HG02981 (cell line): Measurements from ENCODE around the gene ERMP1.
"Not testable (repeated sequence)": the region's sequence is repeated elsewhere in the genome, so short reads cannot be mapped to it uniquely, and the experiment has no call there.

Source experiments
- ATAC-seq: cut with Tn5 transposase; IDR thresholded peaks from one replicate; pipeline ENCODE4 v1.9.1; 2021; ENCODE audit warnings: mild to moderate bottlenecking, moderate library complexity; ENCODE audit not compliant: unreplicated experiment

The ERMP1 gene

DNA sequence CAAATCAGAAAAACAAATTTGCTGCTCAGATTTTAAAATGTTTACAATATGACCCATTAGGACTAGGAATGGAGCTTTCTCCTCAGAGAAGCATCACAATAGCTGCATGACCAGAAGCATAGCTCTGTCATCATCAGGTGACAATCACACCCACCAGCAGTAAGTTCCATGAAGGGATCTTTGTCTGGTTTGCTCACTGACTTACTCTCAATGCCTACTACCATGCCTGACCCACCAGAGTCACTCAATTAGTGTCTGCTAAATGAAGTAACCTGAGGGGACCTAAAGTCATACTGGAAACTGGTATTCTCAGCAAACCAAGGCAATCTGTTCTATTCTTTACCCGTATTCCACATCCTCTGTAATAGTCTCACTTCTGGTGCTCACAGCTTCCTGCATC is 7.7 kb downstream of the ERMP1 start:
- ATAC-seq, result no peak

DNA sequence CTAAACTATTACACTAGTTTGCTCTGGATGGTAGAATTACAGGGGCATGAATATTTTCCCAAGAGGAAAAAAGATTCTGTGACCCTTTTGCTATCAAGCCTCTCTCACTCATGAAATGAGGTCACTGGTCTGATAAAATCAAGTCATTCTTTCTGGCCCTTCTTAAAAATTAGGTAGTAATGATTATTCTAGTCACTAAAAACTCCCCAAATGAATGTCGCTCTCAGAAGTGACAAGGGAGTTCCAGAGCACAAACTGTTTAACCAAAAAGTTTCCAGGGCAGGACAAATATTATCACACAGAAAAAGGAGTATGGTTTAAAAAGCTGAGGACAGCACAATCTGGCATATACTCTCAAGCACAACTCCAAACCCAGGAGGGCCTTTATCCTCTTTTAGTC is 12.5 kb downstream of the ERMP1 start:
- ATAC-seq, result no peak

DNA sequence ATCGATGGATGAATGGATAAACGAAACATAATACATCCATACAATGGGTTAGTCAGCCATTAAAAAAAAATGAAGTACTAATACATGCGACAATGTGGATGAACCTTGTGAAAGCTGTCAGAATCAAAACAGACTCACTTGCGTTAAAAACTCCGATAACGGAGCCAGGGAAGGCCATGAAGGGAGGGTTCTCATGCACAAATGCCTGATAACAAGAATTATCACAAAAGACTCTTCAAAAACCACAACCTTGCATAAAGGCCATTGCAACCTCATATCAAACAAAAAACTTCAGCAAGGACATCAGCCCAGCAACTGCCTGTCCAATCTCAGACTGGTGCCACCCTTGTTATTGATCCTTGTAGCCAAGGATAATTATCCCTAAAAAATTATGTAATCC is 13.7 kb downstream of the ERMP1 start:
- no peak for ATAC-seq

DNA sequence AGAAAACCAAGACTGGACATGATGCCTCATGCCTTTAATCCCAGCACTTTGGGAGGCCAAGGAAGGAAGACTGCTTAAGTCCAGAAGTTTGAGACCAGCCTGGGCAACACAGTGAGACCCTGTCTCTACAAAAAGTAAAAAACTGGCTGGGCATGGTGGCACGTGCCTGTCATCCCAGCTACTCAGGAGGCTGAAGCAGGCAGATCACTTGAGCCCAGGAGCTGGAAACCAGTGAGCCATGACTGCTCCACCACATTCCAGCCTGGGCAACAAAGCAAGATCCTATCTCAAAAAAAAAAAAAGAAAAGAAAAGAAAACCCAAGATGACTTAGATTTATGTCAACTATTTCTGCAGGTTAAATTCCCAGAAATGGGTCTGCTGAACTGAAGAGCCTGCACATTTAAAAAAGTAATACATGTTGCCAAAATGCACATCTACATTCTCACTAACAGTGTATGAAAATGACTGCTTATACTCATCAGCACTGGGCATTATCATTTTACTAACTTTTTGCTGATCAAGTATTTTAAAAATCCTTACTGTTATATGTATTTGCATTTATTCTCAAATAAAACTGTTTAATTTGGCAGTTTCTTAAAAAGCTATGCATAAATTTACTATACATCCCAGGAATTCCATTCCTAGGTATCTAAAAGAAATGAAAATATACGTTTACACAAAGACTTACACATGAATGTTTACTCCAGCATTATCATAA is 14.3 kb downstream of the ERMP1 start:
- ATAC-seq, result no peak

DNA sequence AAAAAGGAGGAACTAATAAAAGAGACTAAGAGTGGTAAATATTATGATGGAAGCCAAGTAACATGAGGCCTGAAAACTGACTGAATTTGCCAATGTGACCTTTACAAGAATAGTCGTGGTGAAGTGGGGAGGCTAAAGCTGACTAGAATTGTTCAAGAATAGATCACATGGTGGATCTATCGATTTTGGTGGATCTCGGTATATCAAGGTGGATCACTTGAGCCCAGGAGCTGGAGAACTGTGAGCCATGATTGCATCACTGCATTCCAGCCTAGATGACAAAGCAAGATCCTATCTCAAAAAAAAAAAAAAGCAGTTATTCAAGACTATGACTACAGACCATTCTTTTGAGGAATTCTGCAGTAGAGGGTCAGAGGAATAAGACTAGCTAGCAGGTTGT is 15.1 kb downstream of the ERMP1 start:
- ATAC-seq, result no peak

DNA sequence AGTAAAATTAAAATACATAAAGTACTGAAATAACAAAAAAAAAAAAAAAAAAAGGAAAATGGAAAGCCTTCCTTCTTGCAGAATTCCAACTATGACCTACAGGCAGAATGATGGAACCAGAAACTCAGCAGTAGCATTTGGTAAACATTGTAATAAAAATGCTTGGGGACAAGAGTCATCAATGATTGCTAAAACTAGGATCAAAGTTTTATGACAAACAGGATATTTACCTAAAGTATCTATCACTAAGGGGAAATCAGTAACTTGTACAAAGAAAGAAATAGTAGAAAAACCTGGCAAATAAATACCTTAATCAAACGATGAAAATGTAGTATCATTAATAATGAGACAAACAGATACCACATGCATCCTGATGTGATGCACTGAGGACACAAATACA is 17.5 kb downstream of the ERMP1 start:
- no peak for ATAC-seq

DNA sequence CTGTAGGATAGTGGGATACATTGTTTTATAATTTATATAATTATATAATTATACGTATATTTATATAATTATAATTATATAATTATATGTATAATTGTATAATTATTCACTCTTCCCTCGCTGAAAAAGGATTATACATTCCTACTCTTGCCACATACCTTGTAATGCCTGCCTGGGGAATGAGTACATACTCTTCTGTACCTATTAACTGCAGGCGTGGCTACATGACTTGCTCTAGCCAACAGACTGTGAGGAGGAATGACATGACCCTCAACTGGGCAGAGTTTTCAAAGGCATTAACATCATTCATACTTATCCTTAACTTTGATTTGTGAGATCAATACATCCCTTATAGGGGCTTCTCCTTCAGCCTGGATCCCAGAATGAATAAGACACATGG is 19.1 kb downstream of the ERMP1 start:
- ATAC-seq, result no peak

DNA sequence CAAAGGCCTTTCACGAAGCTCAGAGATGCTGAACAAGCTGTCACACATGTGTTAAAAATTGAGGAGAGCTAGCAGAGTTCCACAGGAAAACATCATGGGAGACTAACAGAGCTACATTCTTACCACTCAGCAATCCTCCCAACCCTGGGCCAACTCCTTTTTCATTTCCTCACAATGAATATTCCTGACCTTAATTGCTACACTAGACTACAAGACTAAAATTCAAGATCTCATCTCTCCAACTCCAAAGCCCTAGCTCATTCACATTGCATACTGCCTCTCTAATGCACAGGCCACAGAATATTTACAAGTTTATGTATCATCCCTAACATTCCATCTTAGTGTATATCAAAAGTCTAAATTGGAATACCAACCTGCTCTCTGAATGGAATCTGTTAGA is 21.2 kb downstream of the ERMP1 start:
- no peak for ATAC-seq

DNA sequence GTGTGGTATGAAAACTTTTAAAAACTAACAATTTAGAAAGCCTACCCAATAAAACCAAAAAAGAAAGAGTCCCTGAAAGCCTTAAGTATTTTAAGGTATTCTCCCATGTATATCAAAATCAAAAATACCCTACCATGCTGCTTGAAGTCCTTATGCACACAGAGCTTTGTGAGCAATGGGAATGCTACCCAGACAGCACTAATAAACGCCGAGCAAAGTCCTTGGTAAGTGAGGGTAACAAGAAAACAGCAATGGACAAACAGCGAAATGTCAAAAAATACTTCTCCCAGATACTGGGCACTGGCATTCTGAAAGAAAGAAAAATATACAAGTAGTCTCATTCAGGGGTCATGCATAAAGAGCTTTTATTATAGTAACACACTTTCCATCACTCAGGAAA is 27.4 kb downstream of the ERMP1 start:
- ATAC-seq, result no peak

DNA sequence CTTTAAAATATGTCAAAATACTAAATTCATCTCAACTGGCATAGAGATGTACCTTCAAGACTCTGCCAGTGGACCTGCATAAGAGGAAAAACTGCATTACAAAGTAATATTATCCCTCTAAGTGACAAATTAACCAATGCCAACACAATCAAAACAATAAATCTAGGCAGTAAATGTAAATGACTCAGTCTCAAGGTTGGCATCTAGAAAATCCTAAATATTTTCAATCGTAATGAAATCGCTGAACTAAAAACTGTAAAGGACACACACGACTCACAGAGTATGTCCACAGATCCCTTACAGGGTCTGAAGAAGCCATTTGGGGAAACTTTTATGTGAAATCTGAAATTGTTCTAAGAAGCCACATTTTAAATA is 31.2 kb downstream of the ERMP1 start:
- ATAC-seq, result no peak

DNA sequence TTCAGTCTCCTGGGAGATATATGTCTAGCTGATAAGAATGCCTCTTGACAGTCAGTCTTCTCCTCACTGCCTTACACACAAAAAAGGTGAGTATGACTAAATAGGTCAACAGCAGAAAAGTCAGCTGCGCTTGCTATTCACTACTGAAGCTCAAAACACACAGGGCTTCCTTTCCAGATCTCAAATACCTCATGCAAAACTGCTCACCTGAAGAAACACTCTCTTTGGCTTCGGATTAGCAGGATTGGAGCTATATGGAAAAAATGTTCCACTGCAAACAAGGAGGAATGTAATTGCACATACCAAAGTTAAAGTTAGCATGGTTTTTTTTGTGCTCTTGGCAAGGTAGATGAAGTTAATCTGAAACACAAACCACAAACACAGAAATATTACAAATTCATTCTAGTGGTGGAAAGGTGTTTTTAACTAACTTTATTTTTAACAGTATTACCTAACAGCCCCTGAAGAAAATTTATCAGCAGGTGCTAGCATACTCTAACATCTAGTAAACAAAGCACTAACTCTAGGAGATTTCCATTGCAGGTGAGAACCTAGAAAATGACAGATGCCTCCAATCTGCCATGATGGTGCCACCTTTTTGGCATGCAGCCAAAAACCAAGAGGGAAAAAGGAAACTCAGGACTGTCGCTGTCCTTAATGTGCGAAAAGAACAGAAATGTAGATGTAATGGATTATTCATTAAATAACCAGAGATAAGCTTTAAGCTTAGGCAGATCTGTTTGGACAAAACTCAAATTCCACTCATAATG is 31.8 kb downstream of the ERMP1 start:
- ATAC-seq, result no peak

DNA sequence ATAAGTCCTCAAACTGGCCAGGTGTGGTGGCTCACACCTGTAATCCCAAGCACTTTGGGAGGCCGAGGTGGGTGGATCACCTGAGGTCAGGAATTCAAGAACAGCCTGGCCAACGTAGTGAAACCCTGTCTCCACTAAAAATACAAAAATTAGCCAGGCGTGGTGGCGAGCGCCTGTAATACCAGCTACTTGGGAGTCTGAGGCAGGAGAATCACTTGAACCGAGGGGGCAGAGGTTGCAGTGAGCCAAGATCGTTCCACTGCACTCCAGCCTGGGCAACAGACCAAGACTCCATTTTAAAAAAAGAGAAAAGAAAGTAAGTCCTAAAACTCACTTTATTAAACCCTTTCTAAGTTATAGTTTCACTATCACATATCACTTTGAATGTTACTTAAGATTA is 32.5 kb downstream of the ERMP1 start:
- not testable (repeated sequence) for ATAC-seq

DNA sequence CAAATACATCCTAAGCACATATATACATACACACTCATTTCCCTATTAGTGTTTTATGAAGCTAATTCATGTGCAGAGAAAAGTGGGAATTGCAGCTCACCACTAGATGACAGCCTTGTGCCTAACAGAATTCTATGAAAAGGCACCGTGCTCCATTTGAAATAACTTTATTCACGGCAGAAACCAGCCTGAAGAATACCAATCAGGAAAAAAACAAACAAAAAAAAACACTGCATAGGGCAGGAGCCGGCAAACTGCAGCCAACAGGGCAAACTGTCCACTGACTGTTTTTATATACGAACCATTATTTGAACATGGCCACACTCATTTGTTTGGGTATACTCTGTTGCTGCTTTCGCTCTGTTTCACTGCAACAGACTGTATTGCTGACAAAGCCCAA is 33.6 kb downstream of the ERMP1 start:
- ATAC-seq, result no peak

DNA sequence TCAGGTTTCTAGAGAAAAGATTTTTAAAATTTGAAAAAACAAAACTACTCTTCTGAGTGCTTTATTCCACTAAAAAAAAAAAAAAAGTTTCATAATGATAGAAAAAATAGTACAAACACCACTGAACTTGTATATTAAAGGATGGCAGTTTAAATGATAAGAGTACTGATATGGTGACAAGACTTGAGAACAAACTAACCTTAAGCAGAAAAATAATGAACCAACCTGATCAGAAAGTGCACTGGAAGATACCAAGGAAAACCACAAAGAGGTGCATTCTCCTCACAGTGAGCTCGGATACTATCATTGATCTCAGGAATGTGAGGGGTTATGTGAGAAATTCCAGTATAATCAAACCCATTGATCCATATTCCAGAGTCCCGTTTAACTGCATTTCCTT is 34.3 kb downstream of the ERMP1 start:
- no peak for ATAC-seq

DNA sequence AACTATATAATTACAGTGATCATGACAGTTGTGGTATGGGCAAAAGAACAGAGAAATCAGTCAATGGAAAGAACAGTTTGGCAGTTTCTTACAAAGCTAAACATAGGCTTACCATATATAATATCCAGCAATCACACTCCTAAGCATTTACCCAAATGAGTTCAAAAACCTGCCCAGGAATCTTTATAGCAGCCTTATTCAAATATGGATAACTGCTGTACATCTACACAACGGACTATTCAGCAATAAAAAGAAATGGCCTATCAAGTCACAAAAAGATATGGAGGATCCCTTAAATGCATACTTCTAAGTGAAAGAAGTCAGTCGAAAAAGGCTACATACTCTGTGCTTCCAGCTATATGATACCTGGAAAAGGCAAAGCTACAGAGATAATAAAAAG is 36.6 kb downstream of the ERMP1 start:
- ATAC-seq, result no peak

DNA sequence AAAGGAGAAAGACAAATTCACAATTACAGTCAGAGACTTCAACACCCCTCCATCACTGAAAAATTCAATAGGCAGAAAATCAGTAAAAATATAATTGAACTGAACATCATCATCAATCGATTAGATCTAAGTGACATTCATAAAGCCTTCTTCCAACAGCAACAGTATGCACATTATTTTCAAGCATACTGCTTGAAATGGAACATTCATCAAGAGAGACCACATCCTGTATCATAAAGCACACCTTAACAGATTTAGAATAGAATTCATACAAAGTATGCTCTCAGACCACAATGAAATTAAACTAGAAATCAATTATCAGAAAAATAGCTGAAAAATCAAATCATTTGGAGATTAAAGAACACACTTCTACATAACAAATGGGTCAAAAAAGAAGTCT is 39.1 kb downstream of the ERMP1 start:
- ATAC-seq, result no peak

DNA sequence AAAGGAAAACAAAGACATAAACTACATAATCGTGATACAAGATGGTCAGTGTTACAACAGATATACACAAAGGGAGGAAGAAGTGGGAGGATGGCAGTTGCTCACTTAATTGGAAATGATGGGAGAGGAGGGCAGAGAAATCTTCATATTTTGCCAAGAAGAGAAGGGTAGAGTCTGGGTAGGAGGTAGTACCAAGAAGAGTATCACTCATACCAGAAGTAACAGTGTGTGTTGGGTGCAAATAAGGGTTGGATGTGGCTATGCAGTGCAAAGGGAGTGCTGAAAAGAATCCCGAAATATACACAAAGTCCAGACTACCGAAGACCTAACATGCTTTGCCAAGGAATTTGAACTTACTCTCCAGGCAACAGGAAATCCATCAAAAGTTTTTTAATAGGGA is 41.0 kb downstream of the ERMP1 start:
- ATAC-seq, result no peak

DNA sequence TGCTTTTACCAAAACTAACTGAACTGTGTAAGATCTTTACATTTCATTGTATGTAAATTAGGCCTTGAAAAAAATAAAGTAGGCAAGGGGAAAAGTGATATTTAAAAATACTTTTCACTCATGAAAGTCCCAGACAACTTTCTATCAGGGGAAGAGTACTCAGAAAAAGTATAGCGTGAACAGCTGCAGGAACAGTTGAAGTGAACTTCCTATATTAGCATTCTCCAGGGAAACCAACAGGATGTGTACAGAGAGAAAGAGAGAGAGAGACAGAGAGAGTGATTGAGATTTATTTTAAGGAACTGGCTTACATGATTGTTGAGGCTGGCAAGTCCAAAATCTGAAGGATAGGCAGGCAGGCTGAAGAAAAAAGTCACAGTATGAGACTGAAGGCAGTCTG is 42.0 kb downstream of the ERMP1 start:
- ATAC-seq, result no peak

DNA sequence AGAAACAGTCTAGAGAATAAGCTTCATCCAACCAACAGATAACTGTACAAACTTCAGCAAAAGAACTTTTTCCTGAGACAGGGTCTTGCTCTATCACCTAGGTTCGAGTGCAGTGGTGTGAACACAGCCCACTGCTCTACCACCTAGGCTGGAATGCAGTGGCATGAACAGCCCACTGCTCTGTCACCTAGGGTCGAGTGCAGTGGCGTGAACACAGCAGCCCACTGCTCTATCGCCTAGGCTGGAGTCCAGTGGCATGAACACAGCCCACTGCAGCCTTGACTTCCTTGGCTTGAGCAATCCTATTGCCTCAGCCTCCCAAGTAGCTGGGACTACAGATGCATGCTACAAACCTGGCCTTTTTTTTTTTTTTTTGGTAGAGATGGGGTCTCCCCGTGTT is 43.4 kb downstream of the ERMP1 start:
- ATAC-seq, result no peak

DNA sequence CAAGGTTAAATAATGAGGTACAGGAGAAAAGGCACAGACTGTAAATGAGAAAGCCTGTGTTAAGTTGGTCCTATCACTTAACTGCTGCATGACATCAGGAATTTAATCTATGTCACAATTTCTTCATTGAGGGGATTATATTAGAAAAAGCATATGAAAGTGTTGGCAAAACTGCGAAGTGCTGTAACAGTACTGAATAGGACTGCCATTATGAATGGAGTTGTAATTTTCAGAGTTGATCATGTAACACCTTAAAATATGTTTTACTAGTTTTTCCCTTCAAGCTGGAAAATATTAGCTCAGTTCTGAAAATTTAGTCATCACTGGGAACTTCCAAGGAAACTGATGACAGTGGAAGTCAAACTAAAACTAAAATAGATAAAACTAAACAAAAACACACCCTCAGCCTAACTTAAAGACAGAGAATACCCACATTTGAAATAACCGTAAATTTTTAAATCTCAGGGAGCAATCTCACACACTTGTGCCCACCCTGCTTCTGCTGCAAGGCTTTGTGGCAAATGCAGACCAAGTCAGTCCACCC is 45.1 kb downstream of the ERMP1 start:
- ATAC-seq, result no peak

DNA sequence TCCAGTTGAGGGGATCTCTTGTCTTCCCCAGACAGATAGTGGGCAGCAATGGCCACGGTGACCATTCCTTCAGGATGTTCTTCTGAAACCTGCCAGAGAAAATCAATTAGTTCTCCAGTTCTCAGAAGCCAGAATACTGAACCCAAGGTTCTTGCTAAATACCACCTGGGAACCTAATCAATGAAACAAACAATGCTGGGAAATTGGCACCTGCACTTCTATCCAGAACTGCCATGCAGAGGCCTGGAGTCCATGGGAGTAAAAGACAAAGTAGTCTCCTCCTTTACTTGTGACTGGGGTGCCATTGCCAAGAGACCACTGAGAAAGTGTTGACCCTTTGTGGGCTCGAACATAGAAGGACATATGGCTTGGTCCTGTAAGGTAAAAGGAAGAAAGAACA is 45.7 kb downstream of the ERMP1 start:
- no peak for ATAC-seq

DNA sequence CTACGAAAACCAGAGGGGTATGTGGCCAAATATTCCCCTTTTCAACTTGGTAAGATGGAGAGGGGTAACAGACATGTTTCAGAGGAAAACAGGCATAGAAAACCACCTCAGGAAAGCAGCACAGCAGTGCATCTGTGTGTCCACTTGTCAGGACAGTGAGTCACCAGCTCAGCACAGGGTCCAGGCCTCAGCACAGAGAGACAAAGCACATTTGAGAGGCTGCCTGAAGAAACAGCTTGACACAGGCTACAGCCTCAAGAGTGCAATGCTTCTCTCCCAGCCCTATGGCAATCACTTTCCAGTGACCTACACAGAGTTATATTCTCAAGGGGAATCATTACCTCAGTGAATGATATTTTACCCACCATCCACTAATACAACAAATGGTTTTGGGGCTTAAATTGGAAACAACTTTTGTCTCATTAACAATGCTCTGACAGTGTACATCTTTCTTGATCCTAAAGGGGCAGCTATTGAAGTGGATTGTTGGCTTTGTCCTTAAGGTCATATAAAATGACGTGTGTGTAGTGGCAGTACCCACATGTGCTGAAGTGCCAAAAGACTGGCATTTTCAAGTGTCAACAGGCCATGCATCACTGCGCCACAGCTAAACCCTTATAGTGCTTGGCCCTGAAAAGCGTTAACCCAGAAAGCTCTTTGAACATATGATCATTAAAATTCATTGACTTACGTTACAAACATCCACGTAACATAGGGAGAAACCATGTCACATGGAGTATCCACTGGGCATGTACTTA is 46.4 kb downstream of the ERMP1 start:
- no peak for ATAC-seq
